ENCODE data around the gene GRIK4.

GRIK4 gene

GRCh38 chr11:120682866-120683265 lies 171.3 kb downstream of the GRIK4 start:
- DNase-seq: no peak

DNA sequence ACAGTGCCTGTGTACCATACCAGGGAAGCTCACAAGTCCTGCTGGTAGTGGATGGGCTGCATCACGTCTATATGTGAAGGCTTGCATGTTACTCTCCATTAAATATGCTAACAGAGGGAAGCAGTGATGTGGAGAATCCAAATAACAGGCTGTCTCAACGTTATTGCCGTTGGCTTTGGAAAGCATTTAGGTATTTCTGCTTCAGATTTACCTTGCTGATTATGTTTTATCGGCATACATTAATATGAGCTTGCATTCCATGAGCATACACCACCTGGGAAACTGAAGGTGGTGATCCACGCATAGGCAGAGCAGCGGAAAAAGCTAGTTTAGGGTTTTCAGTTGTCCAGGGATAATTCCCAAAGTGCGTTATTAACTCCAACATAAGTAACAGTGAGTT lies 175.0 kb downstream of the GRIK4 start:
- DNase-seq: no peak

GRCh38 chr11:120688163-120688562 lies 176.6 kb downstream of the GRIK4 start:
- no peak for DNase-seq

DNA sequence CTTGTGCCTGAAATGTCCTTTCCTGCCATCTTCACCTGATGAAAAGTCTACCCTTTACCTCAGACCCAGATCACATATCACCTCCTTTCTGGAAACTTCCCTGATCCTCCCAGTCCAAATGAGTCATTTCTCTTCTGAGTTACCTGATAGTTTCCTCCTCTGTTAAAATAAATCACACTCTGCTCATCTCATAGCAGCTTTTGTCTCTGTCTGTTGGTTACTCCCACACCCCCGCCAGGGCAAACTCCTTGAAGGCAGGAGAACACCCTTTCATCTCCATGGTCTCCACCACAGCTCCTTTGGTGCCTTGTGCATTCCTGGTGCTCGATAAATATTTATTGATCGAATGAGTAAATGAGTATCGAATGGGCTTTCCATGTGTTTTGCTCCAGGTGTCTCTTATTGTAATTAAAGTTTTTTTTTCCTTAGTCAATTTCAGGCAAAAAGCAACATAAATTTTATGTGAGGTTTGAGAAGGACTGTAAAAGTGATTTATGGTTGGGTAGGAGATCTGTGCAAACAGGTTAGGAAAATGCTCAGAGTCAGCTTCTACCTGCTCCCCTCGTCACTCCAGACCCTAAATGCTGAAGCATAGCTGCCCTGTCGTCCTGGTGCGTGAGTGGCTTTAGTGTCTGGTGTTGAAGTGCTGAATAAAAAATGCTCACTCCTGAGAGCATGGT lies 178.2 kb downstream of the GRIK4 start:
- DNase-seq: no peak

DNA sequence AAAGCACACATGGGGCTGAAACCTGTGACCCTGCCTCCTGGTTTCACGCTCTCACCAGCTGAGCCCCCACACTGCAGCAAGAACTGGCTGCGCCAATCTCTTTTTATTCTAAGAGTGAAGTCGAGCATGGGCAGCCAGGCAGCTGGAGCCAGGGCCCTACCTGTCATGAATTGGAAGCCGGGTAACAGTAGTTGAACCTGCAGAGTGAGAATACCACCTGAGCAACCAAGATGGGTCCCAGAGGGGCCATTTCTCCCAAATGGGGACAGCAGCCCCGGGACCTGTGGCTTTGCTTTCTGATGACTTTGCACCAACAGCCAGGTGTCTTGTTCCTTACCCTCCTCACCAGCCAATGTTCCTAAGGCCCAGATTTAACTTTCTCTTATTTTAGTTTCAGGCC lies 178.9 kb downstream of the GRIK4 start:
- no peak for DNase-seq

- no peak for DNase-seq
These were observed 183.2 kb downstream of the GRIK4 start for GRCh38 chr11:120694726-120695125.

GRCh38 chr11:120695426-120695825 lies 183.9 kb downstream of the GRIK4 start:
- no peak for DNase-seq

DNA sequence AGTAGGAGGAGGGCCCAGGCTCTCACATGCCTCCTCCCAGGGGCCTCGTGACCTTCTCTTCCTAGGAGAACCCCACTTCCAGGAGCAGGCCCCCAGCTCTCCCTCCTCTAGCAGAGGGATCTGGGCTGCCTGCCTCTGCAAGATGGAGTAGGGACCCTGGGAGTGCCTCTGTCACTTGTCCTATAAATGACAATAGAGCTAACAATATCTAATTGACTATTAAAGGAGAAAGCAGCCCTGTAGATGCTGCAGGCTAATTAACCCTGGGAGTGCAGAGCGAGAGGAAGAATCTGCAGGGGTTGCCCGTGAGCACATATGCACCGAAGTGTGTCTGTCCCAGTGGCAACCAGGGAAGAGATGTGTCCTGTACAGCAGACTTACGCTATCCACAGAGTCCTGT lies 184.4 kb downstream of the GRIK4 start:
- no peak for DNase-seq

GRCh38 chr11:120696597-120697218 lies 185.2 kb downstream of the GRIK4 start:
- no peak for DNase-seq

GRCh38 chr11:120698918-120699317 lies 187.4 kb downstream of the GRIK4 start:
- DNase-seq: no peak

DNA sequence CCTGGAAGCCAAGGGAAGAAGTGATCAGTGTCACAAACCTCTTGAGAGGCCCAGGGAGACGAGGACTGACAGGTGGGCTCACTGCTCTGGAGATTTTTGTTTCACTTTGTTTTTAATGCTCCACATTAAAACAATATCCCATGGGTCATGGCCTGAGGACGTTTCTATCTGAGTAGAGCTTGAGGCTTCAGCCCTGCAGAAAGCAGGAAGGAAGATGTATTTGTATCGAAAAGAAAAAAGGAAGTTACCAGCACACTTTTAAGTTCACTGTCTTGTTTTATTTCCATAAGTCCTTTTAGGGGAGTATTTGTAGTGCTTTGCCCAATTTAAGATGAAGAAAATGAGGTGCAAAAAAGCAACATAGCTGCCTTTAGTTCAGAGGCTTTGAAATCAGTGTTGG lies 191.1 kb downstream of the GRIK4 start:
- DNase-seq: no peak

GRCh38 chr11:120703358-120704152 lies 192.0 kb downstream of the GRIK4 start:
- no peak for DNase-seq

GRCh38 chr11:120704256-120704750 lies 192.8 kb downstream of the GRIK4 start:
- DNase-seq: no peak

DNA sequence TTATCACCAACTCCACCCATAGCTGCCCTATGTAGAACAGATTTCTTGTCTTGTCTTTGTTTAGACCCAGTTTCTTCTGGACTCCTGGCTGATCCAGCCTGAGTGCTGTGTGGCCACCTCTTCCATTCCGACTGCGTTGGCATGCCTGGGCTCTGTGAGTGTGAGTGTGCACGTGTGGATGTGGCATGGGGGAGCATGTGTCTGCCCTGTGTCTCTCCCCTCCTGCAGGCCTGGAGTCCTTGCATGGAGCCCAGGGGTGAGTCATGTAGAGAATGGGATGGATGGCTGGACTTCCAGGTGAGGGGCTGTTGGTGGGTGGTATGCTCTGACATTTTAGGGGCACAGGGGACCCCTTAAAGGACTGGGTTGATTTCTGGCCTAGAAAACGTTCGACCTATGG lies 194.7 kb downstream of the GRIK4 start:
- no peak for DNase-seq

DNA sequence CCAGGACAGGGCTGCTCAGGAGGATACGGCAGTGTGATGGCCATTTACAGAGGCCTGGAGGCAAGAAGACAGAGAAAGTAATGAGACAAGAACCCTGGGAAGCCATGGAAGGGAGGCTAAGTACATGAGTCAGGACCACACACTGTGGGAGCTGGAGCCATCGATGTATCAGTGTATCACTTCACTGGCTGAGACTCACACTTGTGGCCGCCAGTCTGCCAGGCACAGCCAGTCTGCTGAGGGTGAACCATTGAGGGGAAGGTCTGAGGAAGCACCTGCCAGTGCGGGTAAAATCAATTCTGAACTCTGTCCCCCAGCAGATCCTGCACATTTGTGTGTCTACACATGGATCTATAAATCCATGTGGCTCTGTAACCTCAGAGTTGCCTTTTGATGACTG lies 195.6 kb downstream of the GRIK4 start:
- DNase-seq: no peak

- DNase-seq: no peak
These were observed 196.1 kb downstream of the GRIK4 start for GRCh38 chr11:120707663-120708062.

- no peak for DNase-seq
These were observed 197.1 kb downstream of the GRIK4 start for GRCh38 chr11:120708511-120709183.

GRCh38 chr11:120709808-120710207 lies 198.3 kb downstream of the GRIK4 start:
- no peak for DNase-seq

DNA sequence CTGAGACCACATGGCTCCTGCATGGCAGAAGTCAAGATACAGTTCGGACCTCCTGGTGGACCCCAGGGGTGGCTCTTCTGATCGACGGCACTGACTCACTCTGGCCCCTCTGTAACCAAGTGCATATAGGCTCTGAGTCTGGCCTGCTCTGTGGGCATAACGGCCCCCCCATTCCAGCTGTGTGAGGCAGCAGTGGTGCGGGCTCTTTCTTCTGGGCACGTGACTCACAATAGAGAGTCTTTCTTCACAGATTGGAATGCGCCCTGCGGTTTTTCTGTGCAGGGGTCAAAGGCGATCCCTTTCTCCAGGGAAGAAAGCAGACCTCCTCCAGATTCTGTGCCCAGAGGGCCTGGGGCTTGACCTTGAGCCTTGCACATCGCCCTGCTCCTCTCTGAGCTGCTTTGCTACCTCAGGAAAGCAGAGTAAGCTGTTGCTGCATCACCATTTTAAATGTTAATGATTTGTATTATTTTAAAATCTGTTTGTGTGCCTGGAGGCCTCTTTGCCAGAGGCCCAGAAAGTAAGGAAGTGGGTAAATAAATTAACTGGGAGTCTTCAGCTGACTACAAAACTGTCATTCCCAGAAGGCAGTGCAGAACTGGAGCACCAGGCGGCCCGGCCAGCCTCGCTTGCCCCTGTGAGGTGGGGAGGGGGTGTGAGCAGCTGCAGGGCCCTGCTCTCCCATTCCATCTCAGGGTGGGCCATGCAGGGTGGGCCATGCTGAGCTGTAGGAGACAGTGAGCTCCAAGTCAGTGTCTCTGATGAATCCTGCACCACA lies 199.0 kb downstream of the GRIK4 start:
- no peak for DNase-seq

DNA sequence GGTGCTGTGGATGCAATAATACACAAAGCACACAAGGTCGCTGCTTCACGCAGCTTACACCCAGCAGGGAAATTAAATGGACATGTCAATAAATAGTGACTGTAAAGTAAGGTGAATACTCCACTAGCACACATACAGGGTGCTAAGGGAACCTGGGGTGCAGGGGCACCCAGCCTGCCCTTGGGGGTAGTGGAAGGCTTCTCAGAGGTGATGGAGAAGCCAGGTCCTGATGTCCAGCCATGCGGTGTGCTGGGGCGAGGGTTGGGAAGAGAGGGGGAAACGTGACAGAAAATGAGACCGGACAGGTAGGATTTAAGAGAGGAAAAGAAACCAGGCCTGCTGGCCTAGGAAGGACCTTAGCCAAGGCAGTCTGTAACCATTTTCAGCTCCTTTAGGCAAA lies 200.5 kb downstream of the GRIK4 start:
- DNase-seq: no peak

DNA sequence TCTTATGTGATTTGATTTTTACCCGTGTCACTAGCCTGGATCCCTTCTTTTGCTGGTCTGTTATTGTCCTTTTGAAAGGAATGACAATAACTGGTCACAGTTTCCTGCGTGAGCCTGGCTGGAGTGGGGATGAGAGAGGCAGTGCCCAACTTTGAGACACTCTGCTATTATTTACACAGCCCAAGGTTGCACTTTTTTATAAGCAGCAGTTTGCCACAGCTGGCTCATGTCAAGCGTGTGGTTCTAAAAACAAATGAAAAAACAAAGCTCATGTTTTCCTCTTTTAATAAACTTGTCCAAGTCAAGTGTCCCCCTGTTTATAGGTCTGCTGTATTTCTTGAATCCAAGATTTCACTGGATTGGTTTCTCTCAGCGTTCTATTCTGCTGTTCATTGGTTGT lies 201.3 kb downstream of the GRIK4 start:
- DNase-seq: no peak

GRCh38 chr11:120713296-120713695 lies 201.7 kb downstream of the GRIK4 start:
- no peak for DNase-seq

DNA sequence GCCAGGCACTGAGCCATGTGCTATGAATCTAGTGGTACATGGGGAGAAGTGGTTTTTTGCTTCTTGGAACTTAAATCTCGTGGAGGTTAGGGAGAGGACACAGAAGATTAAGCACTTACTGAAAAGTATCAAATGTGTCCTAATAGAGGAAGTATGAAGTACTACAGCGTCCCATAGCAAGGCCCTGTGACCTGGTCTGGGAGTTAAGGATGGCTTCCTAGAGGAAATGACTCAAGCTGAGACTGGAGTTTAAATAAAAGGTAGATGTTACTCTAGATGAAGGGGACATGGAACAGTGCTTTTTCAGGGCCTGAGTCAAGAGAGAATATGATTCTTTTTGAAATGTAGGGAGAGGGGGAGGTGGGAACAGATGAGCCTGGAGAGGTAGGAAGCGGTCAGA lies 202.9 kb downstream of the GRIK4 start:
- no peak for DNase-seq

Measured in stimulated activated CD4-positive, alpha-beta T cell treated with anti-CD3 and anti-CD28 coated beads, Interleukin-12 subunit alpha, Interleukin-12 subunit beta, amount 100 ng/mL, for 4 hours (primary cell).